Progenitor cell of endocrine pancreas (in vitro differentiated cells): ENCODE results near the gene NLK. TPM values are rescaled to one million over a fixed set of nuclear protein-coding genes. Genes with fewer than 3 reads are reported as not detected.

ENCODE experiments used
- DNase-seq: peaks from one replicate; pipeline ENCODE4 v3.0.0; 2021; ENCODE audit warnings: low spot score; ENCODE audit not compliant: unreplicated experiment
- H3K27ac Mint-ChIP-seq: 2 replicates; pipeline ENCODE4 v1.8.0; 2021; ENCODE audit warnings: mild to moderate bottlenecking, moderate library complexity, mixed read lengths
- H3K27me3 Mint-ChIP-seq: 2 replicates; pipeline ENCODE4 v1.8.0; 2021; ENCODE audit warnings: mixed read lengths
- H3K36me3 Mint-ChIP-seq: 2 replicates; pipeline ENCODE4 v1.8.0; 2022; ENCODE audit warnings: mixed read lengths; ENCODE audit not compliant: insufficient read depth
- H3K4me1 Mint-ChIP-seq: 2 replicates; pipeline ENCODE4 v1.8.0; 2021; ENCODE audit warnings: low read depth, mixed read lengths
- H3K4me3 Mint-ChIP-seq: 2 replicates; pipeline ENCODE4 v1.8.0; 2021; ENCODE audit warnings: low read depth, mild to moderate bottlenecking, moderate library complexity, mixed read lengths
- H3K9me3 Mint-ChIP-seq: 2 replicates; pipeline ENCODE4 v1.8.0; 2021; ENCODE audit warnings: low read depth, mixed read lengths
- CTCF ChIP-seq: fragments of 200-600 bp; sonication (generic); IDR thresholded peaks from one replicate; pipeline ENCODE4 v1.5.0; 2021; ENCODE audit warnings: antibody characterized with exemption, mild to moderate bottlenecking; ENCODE audit not compliant: unreplicated experiment
- total RNA-seq: library from RNA; stranded (reverse); gene quantifications from 2 replicates; pipeline ENCODE4 v1.2.1, GENCODE V29; 2021

Gene NLK
- total RNA-seq, 1 donor from 2014 or later, result 38.9 TPM

DNA sequence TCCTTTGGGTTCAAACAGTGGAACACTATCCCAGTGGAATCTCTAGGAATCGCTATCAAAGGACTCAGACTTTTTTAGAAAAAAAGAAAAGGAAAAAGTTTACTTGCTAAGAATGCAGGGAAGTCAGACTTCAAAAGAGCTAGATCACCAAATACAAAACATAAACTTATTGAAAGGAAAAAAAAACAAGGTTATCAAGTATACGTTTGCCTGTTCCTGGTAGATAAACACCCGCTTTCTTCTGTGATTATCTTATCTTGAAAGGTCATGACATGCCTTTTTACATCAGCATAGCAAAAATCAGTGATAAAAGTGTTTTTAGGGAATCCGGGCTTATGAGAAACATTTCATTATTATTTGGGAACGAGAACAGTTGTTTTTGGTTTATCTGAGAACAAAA is 147.2 kb downstream of the NLK start:
- Mint-ChIP-seq H3K9me3 (peaks cover 11% of the 10 kb centered on the region), H3K27me3 (peaks cover 21% of the 10 kb centered on the region), H3K36me3 (peaks cover 40% of the 10 kb centered on the region), H3K4me1 (peaks cover 10% of the 10 kb centered on the region), H3K4me3 (no peak overlapping the region), H3K27ac (no peak overlapping the region)
- no peak for DNase-seq
- TF ChIP-seq CTCF, result no peak

DNA sequence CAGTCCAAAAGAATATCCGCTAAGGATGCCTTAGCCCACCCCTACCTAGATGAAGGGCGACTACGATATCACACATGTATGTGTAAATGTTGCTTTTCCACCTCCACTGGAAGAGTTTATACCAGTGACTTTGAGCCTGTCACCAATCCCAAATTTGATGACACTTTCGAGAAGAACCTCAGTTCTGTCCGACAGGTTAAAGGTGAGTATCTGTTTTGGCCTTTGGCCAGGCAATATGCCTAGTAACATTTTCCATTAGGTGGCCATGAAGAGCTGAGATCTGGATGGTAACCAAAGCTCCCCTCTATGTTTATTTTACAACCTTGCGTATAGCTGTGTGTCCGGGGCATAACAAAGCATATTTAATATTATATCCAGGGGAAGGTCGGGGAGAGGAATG is 148.5 kb downstream of the NLK start:
- DNase-seq, result no peak
- peaks cover 7% of the 10 kb centered on the region for H3K9me3 Mint-ChIP-seq
- H3K4me3 Mint-ChIP-seq, result no peak overlapping the region
- H3K4me1 Mint-ChIP-seq, result peaks cover 10% of the 10 kb centered on the region
- no peak for TF ChIP-seq CTCF
- peaks cover 33% of the 10 kb centered on the region for H3K36me3 Mint-ChIP-seq
- no peak overlapping the region for H3K27ac Mint-ChIP-seq
- peaks cover 21% of the 10 kb centered on the region for H3K27me3 Mint-ChIP-seq

DNA sequence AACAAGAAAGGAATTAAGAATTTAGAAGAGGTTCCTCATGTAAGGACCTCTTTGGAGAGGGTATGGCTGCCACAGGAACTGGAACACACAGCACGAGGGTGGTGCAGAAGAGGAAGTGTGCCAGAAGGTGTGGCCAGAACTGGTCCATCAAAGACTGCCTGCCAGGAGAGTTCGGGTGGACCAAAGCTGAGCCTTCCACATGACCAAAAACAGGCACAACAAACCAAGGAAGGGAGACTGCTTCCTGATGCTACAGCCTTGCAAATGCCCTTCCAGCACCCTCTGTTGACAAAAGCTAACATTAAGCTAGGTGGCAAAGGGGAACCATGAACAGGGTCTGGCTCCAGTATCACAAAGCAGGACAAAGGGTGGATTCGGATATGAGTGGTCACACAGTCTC is 150.8 kb downstream of the NLK start:
- TF ChIP-seq CTCF, result no peak
- DNase-seq, result no peak

DNA sequence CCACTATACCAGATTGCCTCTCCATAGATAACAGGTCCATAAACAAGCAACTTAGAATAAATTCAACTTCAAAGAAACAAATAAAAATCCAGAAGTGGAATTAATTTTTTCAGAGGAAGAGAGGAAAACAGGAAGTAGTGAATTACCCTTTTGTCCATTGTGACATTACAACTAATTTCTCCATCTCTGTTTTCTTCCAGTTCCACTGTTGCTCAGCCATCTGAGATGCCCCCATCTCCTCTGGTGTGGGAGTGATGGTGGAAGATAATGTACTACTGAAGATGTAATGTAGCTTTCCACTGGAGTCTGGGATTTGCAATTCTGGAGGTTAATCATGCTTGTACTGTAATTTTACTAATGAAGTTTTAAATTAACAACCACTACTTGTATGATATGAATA is 151.9 kb downstream of the NLK start:
- H3K36me3 Mint-ChIP-seq, result peaks cover 32% of the 10 kb centered on the region
- no peak overlapping the region for H3K27ac Mint-ChIP-seq
- no peaks in the 10 kb centered on the region for H3K9me3 Mint-ChIP-seq
- H3K27me3 Mint-ChIP-seq, result peaks cover 19% of the 10 kb centered on the region
- H3K4me3 Mint-ChIP-seq, result no peak overlapping the region
- no peak for TF ChIP-seq CTCF
- no peak for DNase-seq
- peaks cover 6% of the 10 kb centered on the region for H3K4me1 Mint-ChIP-seq

More for the DNA sequence above, 150.8 kb downstream of the NLK start:
- H3K4me1 Mint-ChIP-seq, result peaks cover 10% of the 10 kb centered on the region
- H3K36me3 Mint-ChIP-seq, result peaks cover 31% of the 10 kb centered on the region
- H3K4me3 Mint-ChIP-seq, result no peak overlapping the region
- H3K27ac Mint-ChIP-seq, result no peak overlapping the region
- peaks cover 19% of the 10 kb centered on the region for H3K27me3 Mint-ChIP-seq
- no peaks in the 10 kb centered on the region for H3K9me3 Mint-ChIP-seq

GRCh38 chr17:28196636-28197035 is 154.2 kb downstream of the NLK start:
- peaks cover 26% of the 10 kb centered on the region for H3K36me3 Mint-ChIP-seq
- H3K9me3 Mint-ChIP-seq, result no peaks in the 10 kb centered on the region
- no peaks in the 10 kb centered on the region for H3K4me1 Mint-ChIP-seq
- TF ChIP-seq CTCF, result no peak
- DNase-seq, result no peak
- H3K27me3 Mint-ChIP-seq, result peaks cover under 1% of the 10 kb centered on the region
- no peak overlapping the region for H3K4me3 Mint-ChIP-seq
- H3K27ac Mint-ChIP-seq, result no peak overlapping the region
